GM18907 (cell line): ENCODE results near the gene PIGU.

Experiments used
- ATAC-seq: cut with Tn5 transposase; IDR thresholded peaks from one replicate; pipeline ENCODE4 v1.9.1; 2021; ENCODE audit warnings: mild to moderate bottlenecking, moderate library complexity; ENCODE audit not compliant: unreplicated experiment

Gene PIGU

DNA sequence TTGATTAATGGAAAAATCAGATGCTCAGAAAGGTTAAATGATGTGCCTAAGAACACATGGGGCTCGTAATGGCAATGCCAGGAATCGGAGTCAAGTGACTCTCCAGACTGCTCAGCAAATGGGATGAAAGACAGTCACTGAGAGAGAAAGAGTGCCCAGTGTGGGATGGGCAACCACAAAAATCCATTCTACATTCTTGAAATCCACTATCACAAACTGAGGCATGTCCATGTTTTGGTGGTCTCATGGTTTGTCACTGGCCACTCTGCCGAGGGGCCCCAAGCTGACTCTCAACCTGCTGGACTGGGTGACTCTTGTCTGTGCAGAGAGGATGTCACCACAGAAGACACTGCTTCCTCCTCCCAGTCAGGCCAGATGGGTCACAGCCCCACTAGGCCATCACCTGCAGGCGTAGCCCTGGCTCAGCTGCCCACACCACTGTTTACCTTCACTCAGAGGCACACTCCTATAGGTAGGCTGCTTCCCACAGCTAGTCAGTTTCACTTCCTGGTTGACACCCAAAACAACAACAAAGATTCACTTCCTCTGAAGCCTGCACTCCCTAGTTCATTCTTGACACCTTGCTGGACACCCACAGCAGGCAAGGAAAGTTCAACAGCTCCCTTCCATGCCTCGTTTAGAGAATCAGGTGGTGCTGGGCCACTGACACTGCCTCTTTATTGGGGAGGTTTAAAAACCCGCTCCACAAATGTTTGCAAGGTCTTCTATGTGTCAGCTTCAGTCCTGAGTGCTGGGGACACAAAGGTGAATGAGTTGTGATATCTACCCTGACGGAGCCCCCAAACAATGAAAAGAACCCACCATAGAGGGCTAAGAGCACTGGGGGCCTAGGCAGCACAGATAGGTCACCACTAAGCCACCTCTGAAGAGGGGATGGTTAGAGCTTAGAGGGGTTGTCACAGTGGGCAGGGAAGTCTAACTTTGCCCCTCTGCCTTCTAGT is 96.6 kb downstream of the PIGU start:
- peak; percentile 46 for ATAC-seq

- ATAC-seq: no peak
Measured at GRCh38 chr20:34579191-34579978, 97.5 kb downstream of the PIGU start.

DNA sequence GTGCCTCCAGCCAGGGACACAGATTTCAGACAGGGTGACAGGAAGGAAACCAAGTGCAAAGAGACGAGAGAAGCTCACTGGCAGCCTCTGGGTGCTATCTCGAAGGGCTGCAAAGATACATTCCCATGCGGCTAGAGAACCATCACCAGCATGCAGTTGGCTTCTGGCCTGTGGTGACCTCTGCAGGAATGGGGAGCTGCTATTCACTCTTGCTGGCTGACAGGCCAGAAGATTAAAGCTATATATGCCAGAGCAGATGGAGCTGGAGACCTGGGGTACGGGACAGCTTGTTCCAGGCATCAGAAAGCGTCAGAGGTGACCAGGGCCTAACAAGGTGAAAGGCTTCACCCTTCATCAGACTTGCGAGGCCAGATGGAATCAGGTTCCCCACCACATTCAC is 98.4 kb downstream of the PIGU start:
- no peak for ATAC-seq

DNA sequence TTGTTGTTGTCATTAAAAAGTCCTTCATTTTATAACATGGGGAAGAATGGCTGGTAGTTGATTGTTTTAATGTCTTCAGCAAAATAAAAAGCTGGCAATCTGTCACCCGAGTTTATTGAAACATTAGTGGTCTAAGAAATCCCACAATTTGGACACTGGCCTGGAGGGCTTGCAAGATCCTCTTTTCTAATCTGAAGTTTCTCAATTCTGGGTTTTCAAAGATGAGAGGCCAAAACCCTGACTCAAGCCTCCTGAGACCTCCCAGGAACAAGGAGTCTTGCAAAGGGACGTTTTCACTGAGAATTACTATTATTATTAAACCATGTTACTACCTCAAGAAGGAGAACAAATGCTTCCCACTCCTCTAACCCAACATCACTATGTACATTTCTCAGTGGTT is 98.9 kb downstream of the PIGU start:
- no peak for ATAC-seq

DNA sequence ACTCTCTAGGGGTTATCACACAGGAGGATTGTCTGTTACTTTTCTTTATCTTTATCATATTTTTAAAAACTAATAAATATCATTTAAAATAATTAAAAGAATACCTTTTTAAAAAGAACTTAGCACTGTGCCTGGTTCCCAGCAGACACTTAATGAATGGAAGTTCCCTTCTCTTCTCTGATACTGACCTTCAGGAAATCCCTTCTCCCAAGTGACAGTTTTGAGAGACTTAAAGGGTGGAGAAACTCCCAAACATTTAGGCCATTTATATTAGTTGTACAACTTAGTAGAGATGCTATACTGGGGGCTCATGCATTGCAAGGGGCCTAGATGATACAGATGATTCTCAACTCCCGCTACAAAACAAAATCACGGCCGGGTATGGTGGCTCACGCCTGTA is 99.8 kb downstream of the PIGU start:
- ATAC-seq: no peak

- no peak for ATAC-seq
Measured at GRCh38 chr20:34575756-34576155, 101.1 kb downstream of the PIGU start.

- no peak for ATAC-seq
Measured at GRCh38 chr20:34575271-34575670, 101.6 kb downstream of the PIGU start.

- no peak for ATAC-seq
Measured at GRCh38 chr20:34574861-34575260, 102.0 kb downstream of the PIGU start.

DNA sequence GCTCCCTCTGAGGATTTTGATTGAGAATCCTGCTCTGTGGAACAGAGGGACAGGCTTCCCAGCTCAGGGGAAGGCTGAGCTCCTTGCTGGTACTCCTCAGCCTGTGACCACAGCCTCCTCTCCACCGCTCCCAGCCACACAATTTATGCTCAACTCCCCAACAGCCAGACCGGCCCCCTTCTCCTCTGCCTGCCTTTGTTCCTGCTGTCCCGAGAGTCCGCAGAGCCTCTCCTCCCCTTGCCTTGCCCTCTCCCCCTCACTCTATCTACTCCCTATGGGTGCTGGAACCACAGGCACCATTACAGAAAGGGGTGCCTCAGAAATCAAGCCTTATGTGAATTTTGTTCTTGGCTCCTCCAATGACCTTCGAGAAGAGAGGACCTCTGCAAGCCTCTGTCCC is 102.5 kb downstream of the PIGU start:
- ATAC-seq: no peak

DNA sequence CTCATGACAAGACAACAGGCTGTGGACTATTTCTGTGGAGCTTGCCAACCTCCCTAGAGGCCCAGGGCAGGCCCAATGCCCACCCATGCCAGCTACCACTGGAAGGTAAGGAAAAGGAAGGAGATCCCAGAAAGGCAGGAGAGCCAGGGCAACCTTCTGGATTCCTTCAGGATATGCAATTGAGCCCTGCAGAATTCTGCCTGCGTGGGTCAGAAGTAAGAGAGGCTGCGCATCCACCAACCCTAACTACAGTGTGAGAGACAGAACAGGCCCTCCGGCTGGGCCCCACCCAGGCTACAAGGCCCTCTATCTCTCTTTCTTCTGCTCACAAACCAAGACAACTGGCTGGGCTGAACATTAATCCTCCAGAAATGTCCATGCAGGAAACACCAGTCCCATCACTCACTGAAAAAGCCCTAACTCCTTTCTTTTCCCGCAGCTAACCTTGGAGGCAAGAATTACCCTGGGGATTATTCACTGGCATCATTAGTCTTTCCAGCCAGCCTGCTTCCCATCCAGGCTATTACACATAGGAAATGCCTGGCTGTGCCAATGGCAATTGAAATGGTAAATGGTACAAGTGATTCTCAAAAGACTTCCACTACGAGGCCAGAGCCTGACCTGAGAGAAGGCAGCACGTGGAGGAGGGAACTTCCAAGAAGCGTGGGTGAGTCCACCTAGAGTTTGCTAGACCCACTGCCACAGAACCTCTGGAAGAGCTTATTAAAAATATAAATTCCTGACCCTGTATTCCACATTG is 103.2 kb downstream of the PIGU start:
- no peak for ATAC-seq

GRCh38 chr20:34571753-34572152 is 105.1 kb downstream of the PIGU start:
- no peak for ATAC-seq

DNA sequence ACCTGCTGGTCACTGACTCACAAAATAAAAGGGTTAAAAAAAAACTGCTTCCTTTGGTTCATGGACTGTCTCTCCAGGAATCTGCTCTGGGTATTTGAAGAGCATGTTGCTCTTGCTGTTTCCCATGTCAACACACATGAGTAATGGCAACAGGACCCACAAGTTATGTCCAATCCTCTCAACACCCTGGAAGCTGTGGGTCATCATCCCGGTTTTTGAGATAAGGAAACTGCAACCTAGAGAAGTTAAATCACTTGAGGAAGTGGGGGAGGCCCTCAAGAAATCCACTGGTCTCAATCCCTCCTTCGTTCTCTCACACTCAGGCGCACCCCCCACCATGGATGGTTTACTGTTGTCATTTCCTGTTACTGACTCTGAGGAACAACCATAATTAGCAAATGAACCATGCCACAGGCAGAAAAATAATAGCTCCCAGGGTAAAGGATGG is 106.0 kb downstream of the PIGU start:
- ATAC-seq: no peak

GRCh38 chr20:34569598-34569997 is 107.3 kb downstream of the PIGU start:
- no peak for ATAC-seq

DNA sequence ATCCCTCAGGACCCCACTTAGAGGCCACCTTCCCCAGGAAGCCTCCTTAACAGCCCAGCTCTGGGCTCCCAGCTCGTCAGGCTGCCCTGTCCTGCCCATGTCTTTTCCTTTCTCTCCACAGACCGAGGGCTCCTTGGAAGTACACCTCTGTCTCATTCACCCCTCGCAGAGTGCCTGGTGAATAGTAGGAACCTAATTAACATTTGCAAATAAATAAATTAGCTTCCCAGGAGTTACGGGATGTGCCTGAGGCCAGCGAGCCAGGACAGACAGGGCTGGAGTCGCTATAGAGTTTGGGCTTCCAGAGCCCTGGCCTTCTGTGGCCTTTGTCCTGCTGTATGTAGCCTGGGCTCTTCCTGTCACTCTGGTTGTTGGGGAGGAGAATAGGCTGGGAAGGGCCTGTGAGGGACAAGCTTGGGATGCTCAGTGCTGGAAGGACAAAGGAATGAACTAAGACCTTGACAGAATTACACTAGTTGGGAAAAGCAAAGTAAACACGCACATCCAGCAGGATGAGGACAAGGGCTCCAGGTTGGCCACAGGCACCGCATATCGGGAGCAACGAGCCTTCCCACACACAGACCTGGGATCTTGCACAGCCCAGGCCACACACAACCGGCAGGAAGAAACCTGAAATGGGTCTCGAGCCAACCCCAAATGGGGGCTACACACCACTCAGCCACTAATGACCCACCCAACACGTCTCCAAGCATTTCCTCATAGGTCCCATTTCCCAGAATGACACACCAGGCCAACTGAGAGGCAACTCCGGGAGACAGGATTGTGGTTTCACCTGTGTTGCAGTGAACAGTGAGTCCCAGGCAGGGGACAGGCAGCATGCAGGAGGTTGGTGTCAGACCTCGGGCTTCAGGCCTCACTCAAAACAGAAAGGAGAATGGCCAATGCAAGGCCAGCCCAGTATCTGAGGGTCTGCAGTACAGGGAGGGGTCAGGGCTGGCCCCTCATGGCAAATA is 108.7 kb downstream of the PIGU start:
- no peak for ATAC-seq

- no peak for ATAC-seq
Measured at GRCh38 chr20:34566978-34567891, 109.7 kb downstream of the PIGU start.

DNA sequence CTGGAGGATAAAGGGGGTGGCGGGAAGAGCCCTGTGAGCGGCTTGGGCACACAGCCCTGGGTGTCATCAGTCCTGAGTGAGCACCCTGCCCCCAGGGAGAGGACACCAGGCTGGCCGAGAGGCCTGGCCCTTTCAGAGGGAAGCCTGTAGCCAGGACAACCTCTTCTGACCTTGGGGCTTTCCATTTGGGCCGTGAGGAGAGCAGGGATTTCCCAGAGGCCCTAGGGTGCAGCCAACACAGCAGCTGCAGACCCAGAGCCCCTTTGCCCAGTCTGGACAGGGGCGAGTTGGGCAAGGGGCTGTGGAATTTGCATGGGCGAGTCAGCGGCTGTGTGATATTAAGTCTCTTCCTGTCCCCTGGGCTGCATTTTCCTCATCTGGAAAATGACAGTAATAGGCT is 112.1 kb downstream of the PIGU start:
- ATAC-seq: no peak

DNA sequence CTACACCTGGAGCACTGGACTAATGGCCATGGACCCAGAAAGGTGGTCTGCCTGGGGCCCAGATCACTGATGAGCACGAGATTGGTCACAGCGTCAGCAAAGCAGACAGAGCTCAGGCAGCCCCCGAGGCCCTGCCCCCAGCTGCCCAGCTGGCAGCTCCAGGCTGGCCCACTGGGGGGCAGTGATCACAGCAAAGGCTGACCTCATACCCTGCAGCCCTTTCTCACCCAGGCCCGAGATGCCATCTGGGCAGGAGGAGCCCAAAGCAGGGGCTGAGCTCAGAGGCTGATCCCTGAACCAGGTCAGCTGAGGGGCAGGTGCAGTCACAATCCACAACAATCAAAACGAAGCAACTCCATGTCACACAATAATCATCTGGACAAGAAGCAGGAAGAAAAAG is 114.3 kb downstream of the PIGU start:
- no peak for ATAC-seq

- no peak for ATAC-seq
Measured at GRCh38 chr20:34561661-34562060, 115.2 kb downstream of the PIGU start.

DNA sequence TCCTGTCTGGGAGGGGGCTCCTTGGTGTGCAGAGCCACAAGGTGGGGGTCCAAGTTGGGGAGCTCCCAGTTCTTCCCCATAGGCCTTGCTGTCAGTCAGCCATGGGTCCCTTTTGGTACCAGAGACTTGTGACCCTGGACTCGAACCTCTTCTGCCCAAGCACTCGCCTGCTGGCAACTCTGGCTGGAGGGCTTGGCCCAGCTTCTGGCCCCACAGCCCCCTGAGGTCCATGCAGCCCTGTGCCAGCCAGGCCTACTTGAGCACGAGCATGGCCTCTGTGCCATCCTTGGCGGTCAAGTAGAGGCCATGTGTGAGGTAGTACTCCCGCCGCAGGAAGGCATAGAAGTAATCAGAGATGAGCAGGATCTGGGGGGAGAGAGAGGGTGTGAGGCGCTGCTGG is 116.3 kb downstream of the PIGU start:
- no peak for ATAC-seq
